Natural killer cell treated with Interleukin-12 subunit alpha and Interleukin-12 subunit beta and Interleukin-15 and Interleukin-18, amount 100 ng/mL, for 72 hours (primary cell): Measurements from ENCODE around the gene NFE2L1. TPM values are rescaled to one million over a fixed set of nuclear protein-coding genes. Genes with fewer than 3 reads are reported as not detected.
A peak's percentile ranks its signal among the peaks of the same experiment; 100 is the strongest.
"Not testable (repeated sequence)": the region's sequence is repeated elsewhere in the genome, so short reads cannot be mapped to it uniquely, and the experiment has no call there.

Experiments used
- ATAC-seq, 2 donors: fragments of 150-1000 bp; cut with Tn5 transposase in 1 of 2; sonication (Bioruptor Pico), chemical (Tn5 transposase) in 1 of 2; 2 replicates each; pipeline ENCODE4 v1.10.0; 2021
- DNase-seq: peaks from one replicate; pipeline ENCODE4 v3.0.0; 2022; ENCODE audit warnings: low spot score
- H3K27ac Mint-ChIP-seq, 2 donors: 1 replicate in 1 of 2; 2 replicates in 1 of 2; pipeline ENCODE4 v1.8.0; 2022; ENCODE audit warnings: mixed read lengths in 2 of 2, mild to moderate bottlenecking in 1 of 2, moderate library complexity in 1 of 2
- H3K27me3 Mint-ChIP-seq, 2 donors: 1 replicate in 1 of 2; 2 replicates in 1 of 2; pipeline ENCODE4 v1.8.0; 2022; ENCODE audit warnings: mixed read lengths in 2 of 2
- H3K36me3 Mint-ChIP-seq: one replicate; pipeline ENCODE4 v1.8.0; 2022; ENCODE audit warnings: mixed read lengths
- H3K4me1 Mint-ChIP-seq, 2 donors: 1 replicate in 1 of 2; 2 replicates in 1 of 2; pipeline ENCODE4 v1.8.0; 2022; ENCODE audit warnings: low read depth in 2 of 2, mixed read lengths in 2 of 2, mild to moderate bottlenecking in 1 of 2
- H3K4me3 Mint-ChIP-seq: one replicate; pipeline ENCODE4 v1.8.0; 2022; ENCODE audit warnings: mixed read lengths
- H3K9me3 Mint-ChIP-seq: 2 replicates; pipeline ENCODE4 v1.8.0; 2022; ENCODE audit warnings: mixed read lengths
- total RNA-seq, 2 donors: library from RNA; stranded (reverse); gene quantifications; one replicate each; pipeline ENCODE4 v1.2.3, GENCODE V29; 2022

NFE2L1 gene
- total RNA-seq, 2 donors from 2014 or later: 103 to 153 TPM

DNA sequence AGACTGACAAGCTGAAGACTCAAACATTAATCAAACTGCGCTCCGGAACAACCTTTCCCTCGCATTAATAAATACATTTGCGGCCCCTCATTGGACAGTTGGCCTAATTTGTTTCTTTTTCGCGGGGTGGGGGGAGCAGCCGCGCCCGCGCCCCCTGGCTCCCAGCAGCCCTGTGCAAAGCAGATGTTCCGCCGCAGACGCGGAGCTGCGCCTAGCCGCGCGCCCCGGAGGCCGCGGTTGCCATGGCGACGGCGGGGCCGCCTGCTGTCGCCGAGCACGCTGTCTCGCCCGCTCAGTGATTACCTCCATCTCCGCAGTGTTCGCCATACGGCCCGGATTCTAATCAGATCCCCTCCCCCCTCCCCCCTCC, 36.0 kb upstream of the NFE2L1 start:
- ATAC-seq: peak; percentile 85 to 88
- H3K4me3 Mint-ChIP-seq: peak overlapping the region; percentile 73
- no peaks in the 10 kb centered on the region for H3K9me3 Mint-ChIP-seq
- H3K27me3 Mint-ChIP-seq: peaks cover 36 to 58% of the 10 kb centered on the region in 2 donors
- no peaks in the 10 kb centered on the region for H3K36me3 Mint-ChIP-seq
- no peak for DNase-seq
- peaks cover 4 to 7% of the 10 kb centered on the region in 2 donors for H3K4me1 Mint-ChIP-seq
- no peak overlapping the region for H3K27ac Mint-ChIP-seq

DNA sequence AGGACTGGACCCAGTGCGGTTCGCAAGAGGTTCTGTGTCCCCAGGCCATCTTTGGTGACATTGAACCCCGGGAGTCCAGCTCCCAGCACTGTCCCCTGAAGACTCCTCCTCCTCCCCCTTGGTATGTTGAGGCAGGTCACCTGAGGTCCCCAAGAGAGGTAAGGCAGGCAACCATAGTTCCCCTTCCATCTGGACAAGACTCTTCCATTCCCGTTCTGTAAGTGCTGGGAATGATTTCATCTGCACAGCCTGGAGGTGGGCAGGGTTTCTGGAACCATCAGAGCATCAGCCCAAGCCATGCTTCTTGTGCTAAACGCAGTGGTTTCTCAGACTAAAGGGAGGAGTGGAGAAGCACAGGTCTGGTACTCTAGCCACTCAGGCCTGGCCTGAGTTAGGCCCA, 35.5 kb upstream of the NFE2L1 start:
- DNase-seq (no peak), ATAC-seq (peak in 1 of 2 donors; percentile 12)
- peaks cover 7% of the 10 kb centered on the region in 2 donors for H3K4me1 Mint-ChIP-seq
- no peaks in the 10 kb centered on the region for H3K36me3 Mint-ChIP-seq
- peaks cover 34 to 53% of the 10 kb centered on the region in 2 donors for H3K27me3 Mint-ChIP-seq
- peak overlapping the region; percentile 73 for H3K4me3 Mint-ChIP-seq
- no peak overlapping the region for H3K27ac Mint-ChIP-seq
- H3K9me3 Mint-ChIP-seq: no peaks in the 10 kb centered on the region

DNA sequence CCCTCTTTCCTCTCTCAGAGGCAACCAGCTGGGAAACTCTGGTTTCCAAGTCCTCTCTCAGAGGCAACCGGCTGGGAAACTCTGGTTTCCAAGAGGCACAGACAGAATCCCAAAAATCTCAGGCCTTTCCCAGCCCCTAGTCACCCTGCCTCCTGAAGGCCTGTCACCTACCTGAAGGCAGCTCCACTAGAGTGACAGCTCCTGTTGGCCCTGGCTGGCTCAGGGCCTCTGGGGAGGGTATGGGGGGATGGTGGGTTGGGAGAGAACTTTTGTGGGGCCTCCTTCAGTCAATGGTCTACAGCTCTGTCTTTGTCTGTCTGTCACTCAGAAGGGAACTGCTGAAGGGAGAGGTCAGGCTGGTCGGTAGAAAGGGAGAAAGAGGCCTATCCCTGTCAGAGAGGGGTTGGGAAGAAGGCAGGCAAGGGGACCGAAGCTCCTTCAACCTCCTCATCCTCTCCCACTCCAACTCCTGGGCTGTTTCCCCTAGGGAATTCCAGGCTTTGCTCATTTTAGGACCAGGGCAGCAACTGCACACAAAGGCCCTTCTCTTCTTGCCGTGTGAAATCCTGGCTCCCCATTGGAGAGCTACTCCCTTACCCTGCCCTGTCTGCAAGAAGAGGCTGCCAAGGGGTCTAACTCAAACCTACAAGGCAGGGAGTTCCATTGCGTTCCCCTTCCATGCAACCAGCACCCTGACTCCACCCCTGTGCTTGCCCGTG, 34.1 kb upstream of the NFE2L1 start:
- no peak overlapping the region for H3K27ac Mint-ChIP-seq
- DNase-seq (no peak), ATAC-seq (no peak)
- no peaks in the 10 kb centered on the region for H3K36me3 Mint-ChIP-seq
- peaks cover 7 to 9% of the 10 kb centered on the region in 2 donors for H3K4me1 Mint-ChIP-seq
- no peak overlapping the region for H3K4me3 Mint-ChIP-seq
- no peaks in the 10 kb centered on the region for H3K9me3 Mint-ChIP-seq
- peaks cover 33 to 46% of the 10 kb centered on the region in 2 donors for H3K27me3 Mint-ChIP-seq

DNA sequence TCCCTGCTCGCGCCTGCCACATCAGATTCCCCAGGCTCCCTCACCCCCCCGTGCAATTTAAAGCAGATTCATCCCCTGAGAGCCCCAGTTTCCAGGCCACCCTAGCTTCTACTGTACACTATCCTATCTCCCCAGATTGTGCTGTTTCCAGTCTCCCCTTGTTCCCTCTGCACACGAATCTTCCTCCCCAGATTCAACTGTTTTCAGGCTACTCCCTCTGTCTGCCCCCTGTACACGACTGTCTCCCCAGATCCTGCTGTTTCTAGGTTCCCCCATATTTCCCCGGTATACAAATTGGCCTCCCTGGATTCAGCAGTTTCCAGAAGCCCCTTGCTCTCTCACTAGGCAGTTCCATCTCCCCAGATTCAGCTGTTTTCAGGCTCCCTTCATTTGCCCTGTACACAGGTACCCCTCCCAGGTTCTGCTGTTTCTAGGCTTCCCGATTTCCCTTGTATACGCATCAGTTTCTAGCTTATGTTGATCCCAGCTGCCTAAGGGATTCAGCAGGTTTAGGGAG, 33.5 kb upstream of the NFE2L1 start:
- H3K27me3 Mint-ChIP-seq: peaks cover 32 to 43% of the 10 kb centered on the region in 2 donors
- no peaks in the 10 kb centered on the region for H3K36me3 Mint-ChIP-seq
- H3K4me3 Mint-ChIP-seq: no peak overlapping the region

DNA sequence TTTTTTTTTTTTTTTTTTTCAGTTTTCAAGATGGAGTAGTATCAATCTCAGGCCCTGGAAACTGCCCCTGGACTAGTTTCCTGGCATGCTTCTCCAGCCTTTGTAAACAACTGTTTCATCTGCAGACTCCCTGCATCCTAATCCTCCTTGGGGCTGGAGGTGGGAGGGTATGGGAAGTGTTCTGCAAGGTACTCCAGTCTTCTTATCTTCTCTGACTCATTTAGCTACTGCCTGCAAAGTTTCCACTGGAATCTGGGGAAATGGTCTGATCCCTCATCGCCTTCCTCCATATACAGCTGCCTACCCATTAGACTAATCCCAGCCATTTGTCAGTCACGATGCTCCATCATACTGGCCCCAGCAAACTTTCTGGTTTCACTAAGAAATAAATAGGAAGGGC, 32.0 kb upstream of the NFE2L1 start:
- H3K4me3 Mint-ChIP-seq: no peak overlapping the region
- peaks cover 5 to 9% of the 10 kb centered on the region in 2 donors for H3K4me1 Mint-ChIP-seq
- DNase-seq (no peak), ATAC-seq (no peak)
- peaks cover 29 to 36% of the 10 kb centered on the region in 2 donors for H3K27me3 Mint-ChIP-seq
- H3K36me3 Mint-ChIP-seq: no peaks in the 10 kb centered on the region
- no peak overlapping the region for H3K27ac Mint-ChIP-seq
- no peaks in the 10 kb centered on the region for H3K9me3 Mint-ChIP-seq

More for the DNA sequence above, 33.5 kb upstream of the NFE2L1 start:
- ATAC-seq (no peak), DNase-seq (no peak)
- H3K27ac Mint-ChIP-seq: no peak overlapping the region
- no peaks in the 10 kb centered on the region for H3K9me3 Mint-ChIP-seq
- H3K4me1 Mint-ChIP-seq: peaks cover 7 to 9% of the 10 kb centered on the region in 2 donors

DNA sequence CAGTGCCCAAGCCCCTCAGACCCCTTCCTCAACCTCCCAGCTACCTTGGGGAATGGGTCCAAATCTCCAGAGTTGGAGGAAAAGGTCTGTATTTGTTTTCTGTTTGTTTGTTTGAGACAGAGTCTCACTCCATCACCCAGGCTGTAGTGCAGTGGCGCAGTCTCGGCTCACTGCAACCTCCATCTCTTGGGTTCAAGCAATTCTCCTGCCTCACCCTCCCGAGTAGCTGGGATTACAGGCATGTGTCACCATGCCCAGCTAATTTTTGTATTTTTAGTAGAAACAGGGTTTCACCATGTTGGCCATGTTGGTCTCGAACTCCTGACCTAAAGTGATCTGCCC, 30.4 kb upstream of the NFE2L1 start:
- peak in 1 of 2 donors; percentile 41 for ATAC-seq
- H3K4me3 Mint-ChIP-seq: peak overlapping the region; percentile 1
- H3K4me1 Mint-ChIP-seq, H3K36me3 Mint-ChIP-seq, H3K9me3 Mint-ChIP-seq, DNase-seq: not testable (repeated sequence)
- H3K27ac Mint-ChIP-seq: peak overlapping the region in 1 of 2 donors; percentile 23
- peaks cover 27 to 38% of the 10 kb centered on the region in 2 donors for H3K27me3 Mint-ChIP-seq

DNA sequence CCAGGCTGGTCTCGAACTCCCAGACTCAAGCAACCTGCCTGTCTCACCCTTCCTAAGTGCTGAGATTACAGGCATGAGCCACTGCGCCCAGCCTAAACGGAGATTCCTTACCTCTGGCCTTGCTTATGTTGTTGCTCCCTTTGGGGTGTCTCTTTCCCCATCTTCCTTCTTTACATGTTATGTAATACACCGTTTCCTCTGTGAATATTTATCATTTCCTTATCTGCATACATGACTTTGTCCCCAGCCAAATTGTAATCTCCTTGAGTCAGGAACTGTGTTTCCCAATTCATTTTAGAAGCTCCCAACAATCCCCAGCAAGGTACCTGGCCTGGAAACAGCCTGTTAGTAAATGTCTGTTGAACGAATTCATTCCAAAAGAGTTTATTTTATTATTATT, 26.2 kb upstream of the NFE2L1 start:
- no peaks in the 10 kb centered on the region for H3K36me3 Mint-ChIP-seq
- H3K27ac Mint-ChIP-seq: no peak overlapping the region
- DNase-seq: no peak
- peaks cover 24 to 26% of the 10 kb centered on the region in 2 donors for H3K4me1 Mint-ChIP-seq
- H3K9me3 Mint-ChIP-seq: no peaks in the 10 kb centered on the region
- peaks cover 17 to 20% of the 10 kb centered on the region in 2 donors for H3K27me3 Mint-ChIP-seq
- ATAC-seq: no peak
- no peak overlapping the region for H3K4me3 Mint-ChIP-seq

DNA sequence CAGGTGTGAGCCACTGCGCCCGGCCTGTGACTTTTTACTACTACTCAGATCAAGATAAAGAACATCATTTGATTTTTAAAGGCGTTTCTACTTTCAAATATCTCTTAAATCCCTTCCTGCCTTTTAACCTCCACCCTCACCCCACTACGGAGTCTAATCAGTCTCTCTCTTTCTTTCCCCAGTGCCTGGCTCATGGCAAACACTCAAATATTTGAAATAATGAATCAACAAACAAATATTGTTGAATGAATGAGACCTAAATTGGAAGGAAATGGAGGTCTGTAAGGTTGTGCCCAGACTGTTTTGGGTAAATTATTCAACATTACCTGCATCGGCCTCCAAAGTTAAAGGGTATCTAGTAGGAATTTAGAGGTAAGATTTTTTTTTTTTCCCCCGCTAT, 25.3 kb upstream of the NFE2L1 start:
- no peaks in the 10 kb centered on the region for H3K36me3 Mint-ChIP-seq
- no peak for DNase-seq
- ATAC-seq: no peak
- peaks cover 22 to 26% of the 10 kb centered on the region in 2 donors for H3K4me1 Mint-ChIP-seq
- H3K4me3 Mint-ChIP-seq: peak overlapping the region; percentile 72
- H3K27ac Mint-ChIP-seq: no peak overlapping the region
- no peaks in the 10 kb centered on the region for H3K9me3 Mint-ChIP-seq
- H3K27me3 Mint-ChIP-seq: peaks cover 17 to 20% of the 10 kb centered on the region in 2 donors

DNA sequence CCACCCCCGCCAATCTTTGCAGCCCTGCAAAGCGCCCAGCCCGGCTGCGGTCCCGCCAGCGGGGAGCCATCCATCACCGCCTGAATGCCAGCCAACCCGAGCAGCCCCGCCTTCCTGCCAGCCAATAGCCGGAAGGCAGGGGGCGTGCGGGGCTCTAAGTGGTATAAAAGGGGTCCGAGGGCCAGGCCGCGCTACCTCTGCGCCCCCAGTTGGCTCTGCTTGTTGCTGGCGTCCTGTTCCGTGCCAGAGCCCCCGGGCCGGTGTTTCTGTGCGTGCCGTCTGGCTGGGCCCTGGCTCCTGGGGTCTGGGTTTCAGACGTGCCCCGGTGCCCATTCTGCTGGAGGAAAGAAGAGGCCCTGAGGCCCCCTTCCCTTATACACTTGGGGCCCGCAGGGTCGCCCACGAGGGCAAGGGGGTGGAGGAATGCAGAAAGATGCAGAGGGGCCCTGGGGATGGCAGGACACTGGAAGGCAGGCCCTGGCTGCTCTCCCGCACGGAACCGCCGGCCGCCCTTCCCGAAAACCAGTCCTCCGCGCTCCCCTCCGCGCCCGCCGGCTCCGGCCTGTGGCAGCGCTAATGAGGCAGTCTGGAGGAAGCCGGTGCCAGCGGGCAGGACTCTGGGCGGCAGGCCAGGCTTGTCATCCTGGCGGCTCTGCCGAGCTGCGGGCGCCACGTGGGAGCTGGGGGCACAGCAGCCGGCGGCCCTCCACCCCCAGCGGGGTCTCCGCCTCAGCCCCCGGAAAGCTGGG, 24.6 kb upstream of the NFE2L1 start:
- Mint-ChIP-seq H3K9me3 (no peaks in the 10 kb centered on the region), H3K27me3 (peaks cover 17 to 20% of the 10 kb centered on the region in 2 donors), H3K36me3 (no peaks in the 10 kb centered on the region), H3K4me3 (peak overlapping the region; percentile 72), H3K27ac (no peak overlapping the region), H3K4me1 (peaks cover 22 to 26% of the 10 kb centered on the region in 2 donors)
- ATAC-seq (peak in 1 of 2 donors; percentile 11), DNase-seq (no peak)

DNA sequence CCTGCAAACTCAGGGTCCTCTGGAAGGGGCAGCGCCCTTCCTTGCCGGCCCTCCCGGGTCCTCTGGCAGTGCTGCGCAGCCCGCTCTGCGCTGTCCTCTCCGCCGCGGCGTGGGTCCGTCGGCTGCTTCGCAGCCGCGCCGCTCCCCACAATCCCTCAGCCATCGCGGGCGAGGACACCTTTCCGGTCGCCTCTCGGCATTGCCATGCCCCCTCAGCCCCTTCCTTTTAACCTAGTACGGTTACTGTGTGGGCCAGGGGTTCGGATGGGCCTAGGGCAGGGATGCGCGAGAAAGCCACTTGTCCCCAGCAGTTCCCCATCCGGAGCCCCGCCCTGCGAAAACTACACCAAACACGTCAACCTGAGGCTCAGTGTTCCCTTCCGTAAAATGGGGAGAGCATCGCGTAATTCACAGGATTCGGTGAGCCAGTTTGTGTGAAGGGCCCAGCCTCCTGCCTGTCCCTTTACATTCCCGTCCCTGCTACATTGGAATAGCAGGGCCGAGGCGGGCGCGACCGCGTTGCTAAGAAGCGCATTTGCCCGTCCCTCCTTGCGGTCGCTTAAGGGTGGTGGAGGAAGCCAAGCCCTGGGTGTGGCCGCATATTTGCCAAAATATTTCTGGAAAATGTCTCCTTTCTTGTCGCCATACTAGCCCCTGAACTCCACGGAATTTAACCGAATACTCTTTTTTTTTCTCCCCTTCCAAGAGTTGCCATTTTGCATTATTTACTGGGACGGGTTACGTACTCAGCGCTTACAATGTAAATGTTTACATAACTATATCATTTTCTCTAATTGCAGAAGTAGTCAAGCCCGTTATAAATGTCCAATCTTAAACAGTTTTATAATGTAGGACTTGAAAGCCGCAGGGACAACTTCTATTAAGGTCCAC, 23.8 kb upstream of the NFE2L1 start:
- peak overlapping the region; percentile 32 to 62 for H3K27ac Mint-ChIP-seq

DNA sequence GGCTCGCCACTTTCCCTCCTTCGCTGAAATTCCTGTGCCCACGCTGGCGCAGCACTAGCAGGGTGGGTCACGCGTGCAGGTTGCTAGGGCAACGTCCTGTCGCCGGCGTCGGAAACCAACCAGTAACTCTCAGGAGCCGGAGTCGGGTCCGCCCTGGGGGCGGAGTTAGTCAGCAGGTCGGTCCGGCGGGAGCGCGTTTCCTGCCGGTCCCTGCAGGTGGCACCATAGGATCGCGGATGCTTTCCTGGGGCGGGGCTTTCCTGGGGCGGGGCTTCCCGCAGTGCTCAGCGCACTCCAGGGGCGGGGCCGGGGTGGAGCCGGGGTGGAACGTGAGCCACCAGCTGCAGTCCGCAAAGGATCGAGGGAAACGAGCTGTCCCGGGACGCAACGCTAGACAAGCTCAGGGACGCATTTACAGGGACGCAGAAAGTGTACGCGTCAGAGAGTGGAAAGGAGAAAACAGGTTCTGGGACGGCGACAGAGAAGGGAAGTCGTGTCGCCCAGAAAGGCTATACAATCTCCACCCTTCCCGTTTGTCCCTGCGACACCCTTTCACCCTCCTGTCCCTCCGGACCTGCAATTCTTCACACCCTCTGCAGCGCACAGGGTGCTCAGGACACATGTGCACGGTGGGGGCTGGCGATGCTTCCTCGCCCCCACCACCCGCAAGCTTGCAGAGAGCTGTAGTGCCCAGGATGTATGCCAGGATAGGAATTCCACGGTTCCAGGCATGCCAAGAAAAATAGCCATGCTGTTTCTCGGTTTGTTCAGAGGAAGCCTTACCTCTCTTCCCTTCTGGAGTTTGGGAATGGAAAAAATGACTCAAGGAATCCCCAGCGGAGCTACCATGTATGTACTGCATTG, 22.9 kb upstream of the NFE2L1 start:
- H3K4me3 Mint-ChIP-seq: peak overlapping the region; percentile 94

More for the DNA sequence above, 23.8 kb upstream of the NFE2L1 start:
- Mint-ChIP-seq H3K27me3 (peaks cover 14 to 20% of the 10 kb centered on the region in 2 donors), H3K9me3 (no peaks in the 10 kb centered on the region), H3K4me1 (peaks cover 22 to 26% of the 10 kb centered on the region in 2 donors), H3K36me3 (no peaks in the 10 kb centered on the region), H3K4me3 (peak overlapping the region; percentile 94)
- ATAC-seq (no peak), DNase-seq (peak; percentile 62)

DNA sequence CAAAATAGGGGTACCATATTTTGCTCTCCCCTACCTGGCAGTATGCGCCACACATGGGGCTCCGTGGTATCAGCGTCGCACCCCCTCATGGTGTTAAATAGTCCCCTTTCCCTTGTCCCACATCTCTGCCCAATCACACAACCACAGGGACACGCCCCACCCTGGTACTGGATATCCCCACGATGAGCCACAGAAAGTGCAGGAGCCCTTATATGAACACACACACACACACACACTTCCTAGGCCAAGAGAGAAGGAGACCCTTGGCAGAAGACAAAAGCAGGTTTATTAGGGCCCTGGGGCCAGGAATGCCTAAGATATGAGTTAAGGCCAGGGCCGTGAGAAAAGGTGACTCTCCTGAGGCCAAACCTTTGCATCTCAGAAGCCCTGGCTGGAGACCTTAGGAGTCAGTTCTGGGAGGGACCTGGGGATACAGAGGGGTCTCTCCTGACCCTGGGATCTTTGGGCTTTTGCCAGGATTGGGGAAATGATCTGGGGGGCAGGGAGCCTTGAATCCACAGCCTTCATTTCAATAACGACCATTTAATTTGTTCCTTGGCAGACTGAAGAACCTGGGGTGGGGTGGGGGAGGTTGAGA, 22.2 kb upstream of the NFE2L1 start:
- Mint-ChIP-seq H3K36me3 (no peaks in the 10 kb centered on the region), H3K27me3 (peaks cover 11 to 20% of the 10 kb centered on the region in 2 donors), H3K9me3 (no peaks in the 10 kb centered on the region), H3K4me1 (peaks cover 22 to 26% of the 10 kb centered on the region in 2 donors), H3K4me3 (peak overlapping the region; percentile 94), H3K27ac (no peak overlapping the region)
- no peak for DNase-seq
- ATAC-seq: no peak

More for the DNA sequence above, 22.9 kb upstream of the NFE2L1 start:
- H3K27ac Mint-ChIP-seq: peak overlapping the region; percentile 32 to 62
- ATAC-seq (peak; percentile 95 to 97), DNase-seq (peak; percentile 97)
- H3K9me3 Mint-ChIP-seq: no peaks in the 10 kb centered on the region
- H3K27me3 Mint-ChIP-seq: peaks cover 11 to 20% of the 10 kb centered on the region in 2 donors
- H3K36me3 Mint-ChIP-seq: no peaks in the 10 kb centered on the region
- peaks cover 22 to 26% of the 10 kb centered on the region in 2 donors for H3K4me1 Mint-ChIP-seq
